ENCODE results near the gene NES.

- TF ChIP-seq CTCF (IDR thresholded peaks at IDR 0.05; ENCODE audit: poor library complexity) (no peak), EZH2 (IDR thresholded peaks at IDR 0.05; ENCODE audit: borderline replicate concordance) (no peak)
Observed at GRCh38 chr1:156662005-156662799, 15.0 kb downstream of the NES start.
